GM18870 (cell line): ENCODE data around the gene ZFYVE28.
A peak's percentile ranks its signal among the peaks of the same experiment; 100 is the strongest.
"Not testable (repeated sequence)": the region's sequence is repeated elsewhere in the genome, so short reads cannot be mapped to it uniquely, and the experiment has no call there.

Experiments
- ATAC-seq: cut with Tn5 transposase; IDR thresholded peaks from one replicate; pipeline ENCODE4 v1.9.1; 2021; ENCODE audit warnings: moderate library complexity; ENCODE audit not compliant: unreplicated experiment

The ZFYVE28 gene

DNA sequence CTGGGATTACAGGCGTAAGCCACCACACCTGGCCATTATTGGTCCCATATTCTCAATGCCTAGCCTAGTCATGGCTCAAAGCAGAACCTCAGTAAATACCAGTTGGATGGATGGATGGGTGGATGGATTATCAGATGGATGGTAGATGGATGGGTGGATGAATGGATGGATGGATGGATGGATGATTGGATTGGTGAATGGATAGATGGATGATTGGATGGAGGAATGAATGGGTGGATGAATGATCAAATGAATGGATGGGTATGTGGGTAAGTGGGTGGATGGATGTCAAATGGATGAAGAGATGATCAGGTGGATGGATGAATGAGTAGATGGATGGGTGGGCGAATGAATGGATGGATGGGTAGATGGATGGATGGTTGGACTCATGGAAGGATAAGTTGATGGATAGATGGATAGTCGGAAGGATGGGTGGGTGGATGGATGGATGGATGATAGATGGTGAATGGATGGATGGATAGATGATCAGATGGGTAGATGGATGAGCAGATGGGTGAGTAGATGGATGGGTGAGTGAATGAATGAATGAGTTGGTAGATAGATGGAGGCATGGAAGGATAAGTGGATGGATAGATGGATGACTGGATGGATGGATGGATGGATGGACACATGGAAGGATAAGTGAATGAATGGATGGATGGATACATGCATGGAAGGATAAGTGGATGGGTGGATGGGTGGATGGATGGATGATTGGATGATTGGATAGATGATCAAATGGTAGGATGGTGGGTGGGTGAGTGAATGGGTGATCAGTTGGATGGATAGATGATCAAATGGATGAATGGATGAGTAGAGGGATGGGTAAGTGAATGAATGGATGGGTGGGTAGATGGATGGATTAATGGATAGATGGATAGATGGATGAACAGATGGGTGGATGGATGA, 28.5 kb upstream of the ZFYVE28 start:
- ATAC-seq = no peak

DNA sequence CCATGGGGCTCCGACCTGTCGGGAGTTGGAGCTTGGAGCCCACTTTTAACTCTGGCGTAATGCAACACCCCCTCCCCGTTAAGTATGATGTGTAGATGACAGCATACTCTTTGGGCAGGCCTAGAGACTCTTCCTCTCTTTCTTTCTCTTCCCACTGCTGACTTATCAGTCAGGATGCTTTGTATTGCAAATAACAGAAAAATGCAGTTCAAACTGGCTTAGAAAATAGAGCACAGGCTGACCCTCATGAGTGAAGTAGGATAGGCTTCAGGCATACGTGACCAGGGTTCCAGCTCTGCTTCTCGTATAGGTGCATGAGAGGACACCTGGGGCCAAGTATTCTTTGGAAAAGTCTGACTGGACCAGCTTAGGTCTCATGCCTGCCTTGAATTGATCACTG, 27.1 kb upstream of the ZFYVE28 start:
- ATAC-seq = no peak

DNA sequence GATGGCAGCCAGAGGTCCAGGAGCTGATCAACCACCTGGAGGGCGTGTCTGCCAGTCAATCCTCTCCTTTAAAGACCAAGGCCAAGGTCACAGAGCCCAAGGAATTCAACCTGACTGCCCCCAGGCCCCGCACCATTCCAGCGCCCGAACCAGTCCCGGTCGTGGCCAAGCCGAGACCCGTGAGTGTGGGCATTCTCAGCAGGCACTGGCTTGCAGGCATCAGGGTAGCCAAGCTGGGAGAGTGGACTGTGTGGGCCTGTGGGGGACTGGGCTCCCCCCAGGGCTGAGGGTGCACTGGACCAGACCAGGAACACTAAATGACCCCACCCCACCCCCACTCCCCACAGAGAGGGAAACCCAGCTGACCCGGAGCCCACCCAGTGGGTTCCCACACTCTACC, 26.7 kb upstream of the ZFYVE28 start:
- no peak for ATAC-seq

DNA sequence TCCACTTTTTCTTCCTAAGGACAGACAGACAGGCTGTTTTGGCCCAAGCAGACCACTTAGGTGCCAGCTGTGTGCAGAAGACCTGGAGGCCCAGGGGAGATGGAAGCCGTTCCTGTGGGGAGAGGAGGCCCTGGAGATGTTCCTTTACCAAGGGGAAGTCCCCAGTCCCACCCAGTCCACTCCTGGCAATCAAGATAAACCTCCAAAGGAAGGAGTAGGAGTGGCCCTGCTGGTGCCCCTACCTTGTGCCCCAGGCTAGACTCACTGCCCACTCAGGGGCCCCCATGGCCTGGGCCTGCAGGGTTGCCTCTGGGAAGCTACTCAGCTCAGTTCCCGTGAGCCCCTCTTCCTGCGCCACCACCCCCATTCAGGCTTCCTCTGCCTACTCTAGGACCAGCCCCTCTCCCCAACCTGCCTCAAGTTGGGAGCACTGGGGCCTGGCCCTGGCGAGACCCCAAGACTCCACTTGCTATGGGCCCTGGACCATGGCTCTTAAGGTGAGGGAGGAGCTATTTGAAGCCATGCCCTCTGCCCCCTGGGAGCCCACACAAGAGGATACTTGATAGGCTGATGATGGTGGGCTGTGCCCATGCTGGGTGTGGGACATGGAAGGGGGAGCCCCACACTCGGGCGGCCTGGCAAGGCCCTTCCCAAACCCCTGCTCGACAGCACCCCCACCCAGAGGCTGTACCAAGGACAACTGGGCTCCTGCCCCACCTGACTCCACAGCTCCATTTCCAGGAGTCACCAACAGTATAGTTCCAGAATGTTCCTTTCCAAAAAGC, 25.7 kb upstream of the ZFYVE28 start:
- ATAC-seq = no peak

DNA sequence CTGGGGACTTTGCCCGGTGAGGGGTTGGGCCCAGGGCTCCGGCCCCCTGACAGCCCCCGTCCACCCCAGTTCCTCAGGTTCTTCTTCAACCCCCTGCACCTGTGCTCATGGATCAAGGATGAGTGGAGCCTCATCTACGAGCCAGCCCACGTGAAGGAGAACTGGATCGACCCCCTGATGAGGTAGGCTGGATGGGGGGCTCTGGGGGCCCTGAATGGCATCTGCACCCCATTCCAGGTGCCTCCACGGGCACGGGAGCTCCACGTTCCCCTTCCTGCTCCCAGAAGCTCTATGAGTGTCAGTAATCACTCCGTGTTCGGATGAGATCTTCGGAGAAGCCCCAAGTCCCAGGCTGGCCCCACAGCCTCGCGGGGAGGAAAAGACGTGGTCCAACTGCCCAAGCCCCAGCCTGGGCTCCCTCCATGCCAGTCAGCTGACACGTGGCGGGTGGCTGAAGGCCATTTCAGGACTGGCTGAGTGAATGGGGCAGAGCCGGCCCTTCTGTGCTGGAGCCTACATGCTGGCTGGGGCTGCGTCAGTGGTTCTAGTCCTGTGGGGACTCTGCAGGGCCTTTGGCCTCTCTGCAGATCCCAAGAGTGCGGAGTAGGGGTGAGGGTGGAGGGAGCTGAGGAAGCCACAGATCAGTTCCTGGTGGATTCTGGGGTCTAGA, 24.8 kb upstream of the ZFYVE28 start:
- no peak for ATAC-seq

DNA sequence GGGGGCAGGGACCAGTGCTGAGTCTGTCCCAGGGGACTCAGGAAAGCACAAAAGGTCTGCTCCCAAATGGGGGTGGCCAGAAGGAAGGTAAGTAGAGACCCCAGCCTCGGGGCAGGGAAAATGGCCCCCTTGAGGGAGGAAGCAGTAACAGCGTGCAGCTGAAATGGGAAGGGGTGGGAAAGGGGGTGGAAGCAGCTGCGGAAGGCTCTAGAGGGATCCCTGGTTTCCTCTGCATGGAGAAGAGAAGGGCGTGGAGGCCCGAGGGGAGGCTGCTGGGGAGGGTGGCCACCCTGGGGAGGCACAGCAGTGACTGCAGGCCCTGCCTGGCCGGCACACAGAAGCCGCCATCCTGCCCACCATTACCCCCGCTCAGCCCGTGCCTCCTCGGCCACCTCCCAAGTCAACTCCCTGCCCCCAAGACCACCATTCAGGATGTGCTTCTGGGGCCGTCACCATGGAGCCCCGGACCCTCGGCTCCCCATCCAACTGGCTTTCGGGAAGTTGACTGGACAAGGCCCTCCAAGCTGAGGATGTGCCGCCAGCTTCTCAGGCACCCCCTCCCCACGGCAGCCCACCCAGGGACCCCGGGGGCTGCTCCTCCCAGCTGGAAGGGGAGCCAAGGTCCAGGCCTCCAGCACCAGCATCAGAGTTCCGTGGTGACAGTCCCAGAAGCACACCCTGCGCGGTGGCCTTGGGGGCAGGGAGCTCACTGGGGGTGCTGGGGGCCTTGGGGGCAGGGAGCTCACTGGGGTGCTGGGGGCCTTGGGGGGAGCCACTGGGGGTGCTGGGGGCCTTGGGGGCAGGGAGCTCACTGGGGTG, 23.9 kb upstream of the ZFYVE28 start:
- no peak for ATAC-seq

DNA sequence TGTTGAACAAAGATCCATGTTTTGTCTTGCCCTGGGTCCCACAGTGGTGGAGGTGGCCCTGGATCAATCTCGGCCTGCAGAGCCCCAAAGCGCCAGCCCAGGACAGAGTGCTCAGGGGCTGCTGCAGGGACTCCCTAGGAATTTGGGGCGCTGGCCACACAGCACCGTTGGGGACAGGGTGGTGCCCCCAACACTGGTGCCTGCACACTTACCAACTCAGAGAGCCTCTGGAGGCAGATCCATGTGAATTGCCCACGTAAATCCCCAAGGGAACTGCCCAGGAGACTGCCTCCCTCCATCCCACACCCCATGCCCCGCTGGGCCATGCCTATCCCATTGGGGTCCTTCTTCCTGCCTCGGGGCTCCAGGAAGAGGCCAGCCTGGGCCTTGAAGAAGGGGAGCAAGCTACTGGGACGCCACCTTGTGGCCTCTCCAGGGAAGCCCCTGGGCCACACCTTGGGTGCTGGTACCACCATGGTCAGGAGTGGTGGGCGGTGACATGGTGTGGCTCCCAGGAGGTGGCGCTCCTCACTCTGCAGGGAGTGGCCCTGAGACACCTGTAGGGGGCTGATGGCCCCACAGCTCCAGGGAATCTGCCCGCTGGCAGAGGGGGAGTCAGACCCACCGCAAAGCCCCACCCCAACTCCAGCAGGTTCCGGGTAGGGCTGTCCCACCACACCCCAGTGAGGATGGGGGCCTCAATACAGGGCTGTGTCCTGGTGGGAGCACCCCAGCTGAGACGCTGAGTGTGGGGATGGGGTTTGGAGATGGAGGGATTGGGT, 23.1 kb upstream of the ZFYVE28 start:
- ATAC-seq = peak; percentile 47

DNA sequence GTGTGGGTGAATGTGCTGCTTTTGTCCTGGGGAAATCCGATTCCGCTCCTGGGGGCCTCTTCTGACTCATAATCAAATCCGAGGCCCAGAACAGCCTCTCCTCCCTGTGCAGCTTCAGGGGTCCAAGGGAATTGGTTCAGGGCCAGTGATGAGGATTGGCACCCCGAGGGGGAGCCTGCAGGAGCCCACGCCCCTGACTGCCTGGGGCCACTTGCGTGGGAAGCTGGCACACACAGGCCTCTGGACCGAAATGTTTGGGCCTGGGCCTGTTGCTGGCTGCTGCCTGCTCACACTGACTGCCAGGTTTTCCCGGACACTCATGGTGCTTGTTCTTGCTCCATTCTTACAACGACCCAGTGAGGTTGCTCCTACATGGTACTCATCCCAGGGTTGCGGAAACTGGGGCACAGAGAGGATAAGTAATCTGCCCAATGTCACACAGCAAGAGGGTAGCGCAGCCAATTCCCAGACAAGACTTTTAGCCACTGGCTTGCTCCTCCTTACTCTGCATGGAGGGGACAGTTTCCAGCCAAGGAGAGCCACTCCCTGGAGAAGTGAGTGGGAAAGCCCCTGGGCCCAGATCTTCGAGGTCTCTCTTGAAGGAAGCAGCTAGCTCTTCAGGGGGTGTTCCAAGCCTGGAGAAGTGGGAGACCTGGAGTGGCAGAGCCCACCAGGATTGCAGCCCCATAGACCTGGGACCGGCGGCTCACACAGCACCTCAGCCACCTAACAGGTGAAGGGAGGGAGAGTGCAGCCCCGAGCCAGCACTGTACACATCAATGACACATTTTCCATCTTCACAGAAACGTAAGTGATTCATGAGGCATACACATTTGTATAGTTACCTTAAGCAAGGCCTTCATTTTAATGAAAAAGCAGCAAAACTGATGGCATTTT, 20.6 kb upstream of the ZFYVE28 start:
- no peak for ATAC-seq

DNA sequence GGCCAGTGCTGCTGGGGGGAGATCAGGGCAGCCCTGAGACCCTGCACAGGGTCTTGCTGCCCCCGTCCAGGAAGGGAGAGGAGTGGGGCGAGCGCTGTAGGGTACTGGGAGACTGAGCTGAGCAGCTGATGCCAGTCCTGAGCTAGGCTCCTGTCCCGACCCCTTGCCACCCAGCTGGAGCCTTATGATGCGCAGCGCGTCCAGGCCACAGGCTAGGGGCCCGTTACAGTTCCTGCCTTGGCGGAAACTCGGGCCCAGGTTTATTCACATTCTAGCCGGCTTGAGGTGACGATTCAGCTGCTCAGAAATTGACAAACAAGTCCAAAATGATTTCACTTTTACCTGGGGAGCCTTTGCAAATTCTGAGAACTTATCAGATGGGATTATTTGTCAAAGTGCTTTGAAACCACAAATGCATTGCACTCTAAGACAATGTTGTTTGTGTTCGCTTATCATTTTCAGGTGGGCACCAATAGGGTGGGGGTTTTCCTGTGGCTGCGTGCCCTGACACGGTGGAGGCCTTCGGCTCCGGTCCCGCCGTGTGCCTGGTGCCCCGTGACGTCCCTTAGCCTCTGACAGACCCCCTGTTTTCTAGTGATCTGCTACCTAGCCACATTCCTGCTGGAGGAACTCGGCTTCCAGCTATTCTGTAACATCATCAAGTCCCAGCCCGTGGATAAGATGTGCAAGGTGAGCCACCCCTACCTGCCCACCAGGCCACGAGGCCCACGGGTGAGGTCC, 19.2 kb upstream of the ZFYVE28 start:
- ATAC-seq = no peak

DNA sequence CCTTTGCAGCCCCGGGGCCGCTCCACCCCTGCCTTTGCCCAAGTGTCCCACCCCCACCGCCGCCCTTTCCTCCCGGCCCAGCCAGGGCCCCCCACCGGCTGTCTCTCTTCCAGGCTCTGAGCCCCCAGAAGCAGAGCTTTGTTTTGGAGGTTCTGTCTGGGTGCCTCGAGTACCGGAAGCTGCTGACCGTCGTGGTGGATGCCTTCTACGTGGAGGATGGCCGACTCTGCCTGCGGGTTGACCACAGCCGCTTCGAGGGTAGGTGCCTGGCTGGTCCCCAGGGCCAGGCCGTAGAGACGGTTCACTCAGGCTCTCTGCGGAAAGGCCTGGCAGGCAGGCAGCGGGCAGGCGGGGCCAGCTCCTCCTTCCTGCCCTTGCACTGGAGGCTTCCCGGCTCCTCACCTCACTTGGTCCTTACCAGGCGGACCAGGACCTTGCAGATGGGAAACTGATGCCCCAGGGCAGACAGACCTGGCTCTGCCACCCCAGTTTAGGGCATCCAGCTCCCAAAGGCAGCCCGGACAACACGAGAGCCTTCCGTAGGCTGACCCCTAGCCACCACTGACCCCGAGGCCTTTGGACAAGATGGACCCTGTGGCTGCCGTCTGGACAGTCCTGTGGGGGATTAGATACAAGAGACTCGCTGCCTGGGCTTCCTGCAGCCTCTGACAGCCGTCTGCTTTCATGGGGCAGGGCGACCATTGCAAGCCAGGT, 18.5 kb upstream of the ZFYVE28 start:
- no peak for ATAC-seq

DNA sequence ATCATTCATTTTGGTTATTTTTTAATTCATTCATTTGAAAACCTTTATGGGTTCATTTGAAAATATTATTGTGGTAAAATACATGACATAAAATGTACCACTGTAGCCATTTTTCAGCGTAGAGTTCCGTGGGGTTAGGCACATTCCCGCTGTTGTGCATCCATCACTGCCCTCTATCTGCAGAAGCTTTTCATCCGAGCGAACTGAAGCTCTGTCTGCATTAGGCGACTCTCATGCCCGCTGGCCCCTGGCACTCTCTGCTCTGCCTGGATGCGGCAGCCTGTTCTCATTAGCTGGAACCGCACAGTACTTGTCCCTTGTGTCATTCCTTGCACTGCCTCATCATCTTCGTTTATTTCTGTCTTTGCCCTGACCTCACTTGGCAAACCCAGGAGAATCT, 17.9 kb upstream of the ZFYVE28 start:
- no peak for ATAC-seq

DNA sequence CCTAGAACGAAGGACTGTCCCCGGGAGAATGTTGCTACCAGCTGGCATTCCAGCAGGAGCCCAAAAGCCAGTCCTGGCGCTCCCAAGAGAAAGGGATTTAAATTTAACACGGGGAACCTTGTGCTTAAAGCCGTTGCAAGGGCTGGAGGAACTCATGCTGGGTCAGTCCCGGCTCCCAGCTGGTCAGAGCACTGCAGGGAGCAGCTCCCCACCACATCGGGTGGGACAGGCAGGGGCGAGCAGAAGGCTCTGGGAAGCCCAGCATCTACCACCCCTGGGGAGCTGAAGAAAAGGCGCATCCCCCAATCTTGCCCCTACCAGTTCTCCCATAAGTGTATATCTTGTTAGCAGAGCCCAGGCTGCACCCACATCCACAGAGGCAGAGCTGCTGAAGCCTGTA, 16.0 kb upstream of the ZFYVE28 start:
- ATAC-seq = no peak

DNA sequence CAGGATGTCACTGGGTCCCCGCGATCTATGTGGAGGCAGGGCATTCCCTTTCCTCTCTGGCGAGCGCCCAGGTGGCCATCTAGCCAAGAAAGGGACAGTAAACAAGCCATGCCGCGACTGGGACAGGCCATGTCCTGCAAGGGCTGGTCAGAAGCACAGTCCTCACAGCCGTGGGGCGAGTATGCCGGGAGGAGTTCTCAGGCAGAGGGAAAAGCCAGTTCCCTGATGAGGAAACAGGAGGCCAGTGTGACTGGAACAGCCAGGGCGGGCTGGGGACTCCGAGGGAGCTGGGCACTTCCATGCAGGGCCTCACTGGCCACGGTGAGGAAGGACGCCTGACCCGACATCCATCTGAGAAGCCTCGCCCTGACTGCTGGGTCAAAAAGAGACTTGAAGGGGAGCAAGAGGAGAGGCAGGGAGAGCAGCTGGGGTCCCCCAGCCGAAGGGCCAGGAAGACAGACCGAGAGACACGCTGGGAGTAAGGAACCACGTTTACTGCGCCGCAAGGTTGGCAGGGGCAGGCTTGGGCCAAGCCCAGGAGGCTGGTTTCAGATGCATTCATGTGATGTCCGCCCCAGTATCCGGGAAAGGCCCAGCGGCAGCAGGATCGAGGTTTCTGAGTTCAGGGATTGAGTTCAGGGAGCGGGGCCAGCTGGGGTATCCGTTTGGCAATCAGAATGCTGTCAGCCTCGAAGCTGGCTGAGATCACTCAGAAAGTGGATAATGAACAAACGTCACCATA, 15.3 kb upstream of the ZFYVE28 start:
- no peak for ATAC-seq

DNA sequence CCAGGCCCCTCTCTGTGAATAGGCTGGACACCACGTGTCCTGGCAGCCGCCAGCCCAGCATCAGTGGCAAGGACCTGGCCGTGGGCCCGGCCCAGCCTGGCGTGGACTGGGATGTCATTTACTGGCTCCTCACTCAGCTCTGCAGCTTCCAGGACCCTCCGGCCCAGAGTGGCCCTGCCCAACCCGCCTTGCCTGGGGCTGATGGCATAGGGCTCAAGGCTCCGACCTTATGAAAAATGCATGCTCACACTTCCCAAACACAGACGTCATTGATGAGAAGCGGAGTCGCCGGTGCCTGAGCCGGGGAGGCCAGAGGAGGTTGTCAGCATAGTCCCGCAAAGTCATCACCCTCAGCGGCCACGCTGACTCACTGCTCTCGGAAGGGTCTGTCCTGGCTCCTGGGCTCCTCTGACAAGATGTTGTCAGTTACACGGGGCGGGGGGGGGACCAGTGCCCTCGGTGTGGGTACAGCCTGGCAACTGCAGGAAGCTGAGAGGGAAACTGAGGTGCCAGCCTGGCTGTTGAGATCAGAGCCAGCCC, 14.6 kb upstream of the ZFYVE28 start:
- ATAC-seq = no peak

DNA sequence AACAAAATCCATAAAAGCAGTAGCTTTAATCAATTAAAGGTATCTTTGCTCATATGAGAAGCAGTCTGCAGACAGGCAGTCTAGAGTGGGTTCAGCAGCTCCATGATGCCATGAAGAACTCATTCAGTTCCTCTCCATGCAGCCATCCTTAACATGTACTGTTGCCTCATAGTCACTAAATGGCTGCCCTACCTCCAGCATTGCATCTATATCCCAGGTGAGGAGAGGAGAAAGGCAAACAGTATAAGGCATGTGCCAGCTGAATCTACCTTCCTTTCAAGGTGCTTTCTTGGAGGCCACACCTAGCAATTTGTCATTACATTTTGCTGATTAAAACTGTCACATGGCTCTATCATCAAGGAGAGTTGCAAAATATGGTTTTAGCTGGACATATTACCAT, 13.6 kb upstream of the ZFYVE28 start:
- no peak for ATAC-seq

DNA sequence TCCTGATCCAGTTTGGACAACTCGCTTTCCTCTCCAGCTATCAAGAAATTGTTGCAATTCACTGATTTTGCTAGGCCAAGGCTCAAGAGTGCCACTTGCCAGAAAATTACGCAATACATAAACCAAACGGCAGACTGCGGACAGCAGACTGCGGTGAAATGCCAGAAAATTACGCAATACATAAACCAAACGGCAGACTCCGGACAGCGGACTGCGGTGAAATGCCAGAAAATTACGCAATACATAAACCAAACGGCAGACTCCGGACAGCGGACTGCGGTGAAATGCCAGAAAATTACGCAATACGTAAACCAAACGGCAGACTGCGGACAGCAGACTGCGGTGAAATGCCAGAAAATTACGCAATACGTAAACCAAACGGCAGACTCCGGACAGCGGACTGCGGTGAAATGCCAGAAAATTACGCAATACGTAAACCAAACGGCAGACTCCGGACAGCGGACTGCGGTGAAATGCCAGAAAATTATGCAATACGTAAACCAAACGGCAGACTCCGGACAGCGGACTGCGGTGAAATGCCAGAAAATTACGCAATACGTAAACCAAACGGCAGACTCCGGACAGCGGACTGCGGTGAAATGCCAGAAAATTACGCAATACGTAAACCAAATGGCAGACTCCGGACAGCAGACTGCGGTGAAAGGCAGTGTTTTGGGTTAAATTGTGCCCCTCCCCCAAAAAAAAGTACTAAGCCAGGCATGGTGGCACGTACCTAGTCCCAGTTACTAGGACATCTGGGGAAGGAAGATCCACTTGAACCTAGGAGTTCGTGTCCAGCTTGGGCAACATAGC, 11.7 kb upstream of the ZFYVE28 start:
- not testable (repeated sequence) for ATAC-seq
